Measurements from ENCODE around the gene EYA2. TPM values are rescaled to one million over a fixed set of nuclear protein-coding genes. Genes with fewer than 3 reads are reported as not detected.

EYA2 gene
- total RNA-seq, 1 experiment from 2014 or later = not detected

DNA sequence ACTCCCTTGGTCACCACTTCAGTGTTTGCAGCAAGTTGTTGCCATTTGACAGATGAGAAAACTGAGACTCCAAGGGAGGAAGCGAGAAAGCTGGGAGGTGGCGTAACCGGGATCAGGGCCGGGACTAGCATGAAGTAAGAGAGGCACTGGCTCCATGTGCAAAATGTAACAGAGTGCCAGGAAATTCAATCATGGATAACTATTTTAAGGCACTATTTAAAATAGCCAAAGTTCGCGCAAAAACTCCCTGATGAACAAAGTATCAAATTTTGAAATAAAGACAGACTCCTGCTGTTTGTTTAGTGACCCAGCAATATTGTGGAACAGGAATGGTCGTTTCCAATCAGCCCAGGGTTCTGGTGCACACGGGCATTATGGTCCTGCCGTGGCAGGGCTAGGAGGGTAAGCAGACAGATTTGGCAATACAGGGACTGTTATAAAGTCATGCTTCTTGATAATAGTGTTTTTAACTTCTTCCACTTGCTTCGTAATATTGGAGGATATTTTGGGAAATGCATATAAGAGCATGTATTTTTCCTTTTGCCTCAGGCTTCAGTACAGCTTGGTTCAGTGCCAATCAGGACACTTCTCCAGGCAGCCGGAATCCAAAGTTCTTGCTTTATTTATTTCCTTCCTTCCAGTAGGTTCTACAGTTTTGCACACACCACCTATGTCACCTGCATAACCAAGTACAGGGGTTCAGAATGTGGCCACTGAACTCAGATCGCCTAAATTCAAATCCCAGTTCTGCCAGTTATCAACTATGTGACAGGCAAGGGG is 141.6 kb downstream of the EYA2 start:
- no peak for DNase-seq (ENCODE audit: low read depth)
- in situ Hi-C loops (cut with HindIII; ENCODE audit: low pct_unique_long_range_greater_than_20kb, low sequenced_read_pairs) = no loop called here

DNA sequence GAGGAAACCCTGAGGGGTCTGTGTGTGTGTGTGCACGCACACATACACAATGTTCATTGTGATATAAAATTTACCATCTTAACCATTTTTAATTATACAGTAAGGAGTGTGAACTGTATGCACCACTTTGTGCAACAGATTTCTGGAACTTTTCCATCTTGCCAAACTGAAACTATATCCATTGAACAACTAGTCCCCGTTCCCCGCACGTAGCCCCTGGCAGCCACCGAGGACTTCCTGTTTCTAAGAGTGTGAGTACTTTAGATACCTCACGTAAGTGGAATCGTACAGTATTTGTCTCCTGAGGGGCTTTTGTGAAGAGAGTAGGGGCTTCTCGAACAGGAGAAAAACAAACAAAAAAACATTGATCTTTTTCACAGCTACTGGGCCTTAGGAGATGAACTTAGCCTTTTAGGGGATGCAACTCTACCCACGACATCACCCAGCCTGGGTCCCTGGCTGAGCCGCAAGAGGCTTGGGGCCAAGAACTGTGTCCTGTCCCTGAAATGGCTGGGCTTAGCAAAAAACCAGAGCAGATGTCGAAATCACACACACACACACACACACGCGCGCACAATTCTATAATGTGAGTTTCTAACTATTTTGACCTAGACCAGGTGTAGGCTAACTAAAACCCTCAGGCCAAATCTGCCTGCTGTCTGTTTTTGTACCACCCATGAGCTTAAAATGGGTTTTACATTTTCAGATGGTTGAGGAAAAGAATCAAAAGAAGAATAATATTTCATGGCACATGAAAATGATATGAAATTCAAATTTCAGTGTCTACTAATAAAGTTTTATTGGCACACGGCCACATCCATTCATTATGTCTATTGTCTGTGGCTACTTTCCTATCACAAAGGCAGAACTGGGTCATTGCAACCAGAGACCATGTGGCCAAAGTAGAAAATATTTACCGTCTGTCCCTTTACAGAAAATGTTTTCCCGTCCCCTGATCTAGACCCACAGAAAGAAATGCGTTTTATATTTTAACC is 144.2 kb downstream of the EYA2 start:
- in situ Hi-C loops (cut with HindIII; ENCODE audit: low pct_unique_long_range_greater_than_20kb, low sequenced_read_pairs) = no loop called here
- no peak for DNase-seq (ENCODE audit: low read depth)

- in situ Hi-C loops (cut with HindIII; ENCODE audit: low pct_unique_long_range_greater_than_20kb, low sequenced_read_pairs) = no loop called here
- DNase-seq (ENCODE audit: low read depth) = no peak
These were observed 146.0 kb downstream of the EYA2 start for GRCh38 chr20:47040506-47041125.

DNA sequence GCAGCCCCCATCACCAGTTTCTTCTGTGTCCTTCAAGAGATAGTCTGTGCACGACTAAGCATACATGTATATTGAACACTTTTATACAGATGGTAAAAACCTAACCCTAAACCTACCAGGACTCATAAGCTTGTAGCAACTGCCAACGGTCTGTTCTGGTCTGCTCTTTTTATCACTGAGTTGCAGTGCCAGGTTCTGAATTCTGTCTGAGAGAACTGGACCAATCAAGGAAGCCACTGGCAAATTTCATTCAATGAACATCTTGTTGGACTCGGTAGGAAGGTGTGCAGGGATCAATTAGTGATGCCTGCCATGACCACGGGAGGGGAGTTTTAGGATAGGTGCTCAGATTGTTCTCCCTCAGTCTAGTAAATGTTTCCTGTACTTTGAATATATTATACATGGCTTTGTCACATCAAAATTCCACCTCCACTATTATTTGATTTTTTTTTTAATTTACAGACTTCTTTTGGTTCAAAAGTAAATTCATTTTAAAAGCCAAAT is 146.8 kb downstream of the EYA2 start:
- no peak for DNase-seq (ENCODE audit: low read depth)
- in situ Hi-C loops (cut with HindIII; ENCODE audit: low pct_unique_long_range_greater_than_20kb, low sequenced_read_pairs) = no loop called here

DNA sequence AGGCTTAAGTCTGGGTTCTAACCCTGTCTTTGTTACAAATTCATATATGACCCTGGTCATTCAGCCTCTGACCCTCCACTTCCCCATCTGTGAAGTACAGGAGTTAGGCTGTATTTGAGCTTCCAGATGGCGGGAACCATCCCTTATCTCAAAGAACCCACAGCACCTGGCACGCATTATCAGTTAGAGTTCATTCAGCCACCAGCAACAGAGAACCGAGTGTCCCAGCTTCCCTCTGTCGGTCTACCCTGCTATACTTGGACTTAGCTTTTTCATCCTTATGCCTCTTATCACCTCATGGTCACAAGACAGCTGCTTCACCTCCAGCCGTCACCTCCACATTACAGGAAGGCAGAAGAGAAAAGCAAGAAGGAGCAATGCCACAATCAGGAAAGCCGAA is 147.8 kb downstream of the EYA2 start:
- in situ Hi-C loops (cut with HindIII; ENCODE audit: low pct_unique_long_range_greater_than_20kb, low sequenced_read_pairs) = no loop called here

GRCh38 chr20:47043086-47043485 is 148.4 kb downstream of the EYA2 start:
- in situ Hi-C loops (cut with HindIII; ENCODE audit: low pct_unique_long_range_greater_than_20kb, low sequenced_read_pairs) = no loop called here
- no peak for DNase-seq (ENCODE audit: low read depth)

More for the DNA sequence above, 147.8 kb downstream of the EYA2 start:
- DNase-seq (ENCODE audit: low read depth) = no peak

DNA sequence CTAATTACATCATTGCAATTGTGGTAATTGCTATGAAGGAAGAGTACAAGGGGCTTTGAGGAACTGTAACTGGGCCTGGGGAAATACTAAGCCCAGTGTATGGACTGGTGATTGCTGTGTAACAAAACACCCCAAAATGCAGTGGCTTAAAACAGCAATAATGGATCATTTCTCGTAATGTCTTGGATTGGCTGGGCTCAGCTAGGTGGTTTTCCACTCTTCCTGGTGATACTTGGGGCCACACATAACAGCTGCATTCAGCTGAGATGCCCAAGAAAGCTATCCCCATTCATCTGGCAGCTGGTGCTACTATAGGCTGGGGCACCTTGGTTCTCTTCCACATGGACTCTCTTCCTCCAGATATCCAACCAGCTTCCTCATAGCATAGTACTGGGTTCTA is 150.3 kb downstream of the EYA2 start:
- no peak for DNase-seq (ENCODE audit: low read depth)
- in situ Hi-C loops (cut with HindIII; ENCODE audit: low pct_unique_long_range_greater_than_20kb, low sequenced_read_pairs) = no loop called here

GRCh38 chr20:47048054-47048453 is 153.4 kb downstream of the EYA2 start:
- in situ Hi-C loops (cut with HindIII; ENCODE audit: low pct_unique_long_range_greater_than_20kb, low sequenced_read_pairs) = no loop called here
- no peak for DNase-seq (ENCODE audit: low read depth)

DNA sequence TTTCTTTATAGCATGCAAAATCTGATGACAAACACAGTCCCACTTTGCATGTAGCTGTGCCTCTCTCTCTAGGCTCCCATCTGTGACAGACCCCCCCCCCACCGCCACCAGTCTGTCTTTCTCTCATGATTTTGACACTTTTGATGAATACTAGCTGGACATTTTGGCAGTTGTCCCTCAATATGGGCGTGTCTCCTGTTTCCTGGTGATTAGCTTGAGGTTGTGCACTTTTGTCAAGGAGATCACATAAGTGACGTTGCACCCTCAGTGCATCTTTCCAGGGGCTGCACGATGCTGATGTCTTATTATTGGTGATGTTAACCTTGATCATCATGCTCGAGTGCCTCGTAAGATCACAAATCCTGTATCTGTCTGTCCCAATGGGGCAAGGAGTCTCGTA is 155.1 kb downstream of the EYA2 start:
- no peak for DNase-seq (ENCODE audit: low read depth)
- in situ Hi-C loops (cut with HindIII; ENCODE audit: low pct_unique_long_range_greater_than_20kb, low sequenced_read_pairs) = no loop called here

GRCh38 chr20:47050996-47051395 is 156.4 kb downstream of the EYA2 start:
- in situ Hi-C loops (cut with HindIII; ENCODE audit: low pct_unique_long_range_greater_than_20kb, low sequenced_read_pairs) = no loop called here
- no peak for DNase-seq (ENCODE audit: low read depth)

- no peak for DNase-seq (ENCODE audit: low read depth)
- in situ Hi-C loops (cut with HindIII; ENCODE audit: low pct_unique_long_range_greater_than_20kb, low sequenced_read_pairs) = no loop called here
These were observed 157.4 kb downstream of the EYA2 start for GRCh38 chr20:47051936-47052526.

DNA sequence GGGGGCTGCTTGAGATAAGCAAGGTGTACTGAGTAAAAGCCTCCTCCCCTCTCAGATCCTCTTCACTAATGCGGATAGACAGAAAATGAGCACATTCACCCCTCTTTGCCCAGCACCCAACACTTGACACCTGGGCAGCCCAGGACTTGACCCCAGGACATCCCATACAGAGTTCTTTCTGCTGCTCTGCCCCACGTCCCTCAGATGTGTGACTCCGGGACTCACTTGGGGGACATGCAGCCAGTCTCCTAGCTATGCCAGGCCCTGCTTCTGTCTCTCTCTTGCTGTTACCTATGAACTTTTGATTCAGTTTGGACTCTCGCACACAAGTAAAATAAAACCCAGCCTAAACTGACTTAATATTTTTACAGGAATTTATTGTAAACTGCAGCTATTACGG is 159.9 kb downstream of the EYA2 start:
- in situ Hi-C loops (cut with HindIII; ENCODE audit: low pct_unique_long_range_greater_than_20kb, low sequenced_read_pairs) = no loop called here

DNA sequence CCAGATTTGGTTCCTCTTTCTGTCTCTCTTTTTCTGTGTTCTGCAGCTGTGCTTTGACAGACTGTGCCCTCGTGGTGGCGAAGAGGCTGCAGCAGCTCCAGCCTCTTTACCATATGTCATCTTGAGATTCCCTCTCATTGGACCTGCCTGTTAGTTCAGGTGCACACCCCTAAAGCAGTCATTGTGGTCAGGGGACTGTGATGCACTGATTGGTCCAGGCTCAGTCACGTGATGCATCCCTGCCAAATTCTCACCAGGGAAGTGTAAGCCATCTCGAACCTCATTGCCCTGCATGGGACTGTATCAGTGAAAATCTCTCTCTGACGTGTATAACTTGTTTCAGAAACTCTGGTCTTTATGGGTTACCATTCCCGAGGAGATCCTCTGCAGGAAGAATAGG is 160.3 kb downstream of the EYA2 start:
- DNase-seq (ENCODE audit: low read depth) = no peak
- in situ Hi-C loops (cut with HindIII; ENCODE audit: low pct_unique_long_range_greater_than_20kb, low sequenced_read_pairs) = no loop called here

More for the DNA sequence above, 159.9 kb downstream of the EYA2 start:
- no peak for DNase-seq (ENCODE audit: low read depth)

- no peak for DNase-seq (ENCODE audit: low read depth)
- in situ Hi-C loops (cut with HindIII; ENCODE audit: low pct_unique_long_range_greater_than_20kb, low sequenced_read_pairs) = no loop called here
These were observed 161.2 kb downstream of the EYA2 start for GRCh38 chr20:47055699-47056369.

DNA sequence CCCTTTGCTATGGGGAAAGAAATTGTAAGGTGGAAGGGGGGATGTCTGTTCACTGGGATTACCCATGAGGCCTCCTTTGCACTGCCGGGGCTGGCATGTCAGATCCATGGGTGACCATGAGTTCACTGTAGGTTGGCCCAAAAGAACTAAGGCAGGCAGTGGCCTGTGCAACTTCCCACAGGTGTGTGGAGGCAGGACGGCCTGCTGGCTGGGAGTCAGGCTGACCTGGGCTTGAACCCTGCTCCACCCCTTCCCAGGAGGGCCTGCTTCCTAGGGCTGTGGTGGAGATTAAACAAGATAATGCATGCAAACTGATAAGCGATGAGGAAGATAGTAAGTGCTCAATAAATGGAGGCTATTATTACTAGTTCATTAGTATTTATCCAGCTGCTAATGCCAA is 163.0 kb downstream of the EYA2 start:
- DNase-seq (ENCODE audit: low read depth) = no peak
- in situ Hi-C loops (cut with HindIII; ENCODE audit: low pct_unique_long_range_greater_than_20kb, low sequenced_read_pairs) = no loop called here

DNA sequence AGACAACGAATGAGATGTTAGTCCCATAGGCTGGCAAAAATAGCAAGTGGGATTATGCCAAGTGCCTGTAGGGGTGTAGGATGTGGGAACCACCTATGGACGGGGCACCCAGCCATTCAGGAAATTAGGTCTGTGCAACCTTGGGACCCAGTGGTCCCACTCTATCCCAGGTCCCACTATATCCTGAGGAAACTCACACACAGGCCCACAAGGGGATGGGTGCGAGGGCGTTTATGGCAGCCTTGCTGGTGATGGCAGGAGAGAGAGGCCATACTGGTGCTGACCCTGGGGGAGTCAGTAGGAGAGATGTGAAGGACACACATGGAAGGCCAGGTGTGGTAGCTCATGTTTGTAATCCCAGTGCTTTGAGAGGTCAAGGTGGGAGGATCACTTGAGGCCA is 163.6 kb downstream of the EYA2 start:
- in situ Hi-C loops (cut with HindIII; ENCODE audit: low pct_unique_long_range_greater_than_20kb, low sequenced_read_pairs) = no loop called here
- DNase-seq (ENCODE audit: low read depth) = no peak

- in situ Hi-C loops (cut with HindIII; ENCODE audit: low pct_unique_long_range_greater_than_20kb, low sequenced_read_pairs) = no loop called here
- DNase-seq (ENCODE audit: low read depth) = no peak
These were observed 164.9 kb downstream of the EYA2 start for GRCh38 chr20:47059536-47059935.

- no peak for DNase-seq (ENCODE audit: low read depth)
- in situ Hi-C loops (cut with HindIII; ENCODE audit: low pct_unique_long_range_greater_than_20kb, low sequenced_read_pairs) = no loop called here
These were observed 166.9 kb downstream of the EYA2 start for GRCh38 chr20:47061549-47061948.
